ENCODE data around the gene WASF2. TPM values are rescaled to one million over a fixed set of nuclear protein-coding genes. Genes with fewer than 3 reads are reported as not detected.

Gene WASF2
- total and polyA plus RNA-seq, 2 of the 8 experiments (the other 6 are each of a cell fraction or from before 2014, with no cell fraction given): 32.1 to 86.6 TPM

DNA sequence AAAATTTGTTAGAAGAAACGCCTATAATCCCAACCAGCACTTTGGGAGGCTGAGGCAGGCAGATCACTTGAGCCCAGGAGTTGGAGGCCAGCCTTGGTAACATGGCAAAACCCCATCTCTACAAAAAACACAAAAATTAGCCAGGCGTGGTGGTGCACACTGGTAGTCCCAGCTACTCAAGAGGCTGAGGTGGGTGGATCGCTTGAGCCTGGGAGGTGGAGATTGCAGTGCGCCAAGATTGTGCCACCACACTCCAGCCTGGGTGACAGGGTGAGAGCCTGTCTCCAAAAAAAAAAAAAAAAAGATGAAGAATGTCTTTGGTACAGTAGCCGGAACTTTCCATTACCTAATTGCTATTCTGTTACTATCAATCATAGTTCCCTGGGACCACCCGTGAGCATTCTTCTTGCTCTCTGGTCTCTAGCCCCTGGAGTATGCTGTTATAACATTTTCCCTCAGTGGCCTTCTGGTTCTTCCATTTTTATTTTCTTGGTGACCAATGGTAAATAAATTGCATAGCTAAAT lies 43.4 kb downstream of the WASF2 start:
- no peak overlapping the region for H4K91ac ChIP-seq (replicated peaks; ENCODE audit: insufficient read length, low read length)
- H3K27me3 ChIP-seq (replicated peaks in 1 of 4; ENCODE audit: control insufficient read depth in 3 of 4, extremely low read depth in 1 of 4, insufficient read depth in 3 of 4, low read length in 3 of 4): no peaks in the 10 kb centered on the region
- CTCF ChIA-PET (ENCODE audit: partially characterized antibody): interaction anchor here (1.0 to 2.0 kb wide), 9 partner anchors 10 to 111 kb away, joined by 3 to 8 read pairs (median 4); no protein-coding TSS in a partner anchor
- 84% methylated on average over 6 of the region's 6 CpGs; no CpG with 5 or more reads in 1 of the 2 experiments for WGBS, 2 experiments (ENCODE audit: extremely low coverage in 1 of 2, insufficient coverage in 1 of 2, insufficient read length in 1 of 2, insufficient replicate concordance in 2 of 2, low coverage in 1 of 2, low lambda C conversion rate in 2 of 2, missing lambda C conversion rate in 1 of 2)
- H3K79me1 ChIP-seq (ENCODE audit: low read depth, low read length): peaks cover 2% of the 10 kb centered on the region; the same call in 1 of the 2 replicates
- no peak overlapping the region for H4K8ac ChIP-seq (ENCODE audit: extremely low read depth, insufficient read depth, low read length)
- peaks cover 0 to 3% (median 0%) of the 10 kb centered on the region in 4 experiments; a peak in 1 of 7 replicates for H3K4me1 ChIP-seq (replicated peaks in 1 of 4; ENCODE audit: control insufficient read depth in 3 of 4, insufficient read depth in 4 of 4, low read length in 3 of 4)
- H2BK20ac ChIP-seq (ENCODE audit: low read length): no peak overlapping the region
- H3K79me2 ChIP-seq (ENCODE audit: control insufficient read depth in 1 of 2, insufficient read depth in 2 of 2, low read length in 2 of 2): peaks cover 0 to 16% of the 10 kb centered on the region in 2 experiments; a peak in 2 of 4 replicates
- no peak overlapping the region for H2AFZ ChIP-seq (ENCODE audit: low read length)
- H3K23ac ChIP-seq (ENCODE audit: insufficient read length): no peak overlapping the region
- H2BK12ac ChIP-seq (ENCODE audit: low read depth, low read length): no peak overlapping the region
- H3K4me3 ChIP-seq (ENCODE audit: extremely low read depth in 1 of 4, insufficient read depth in 2 of 4, low read depth in 3 of 4, low read length in 4 of 4): no peak overlapping the region
- no peak overlapping the region for H4K5ac ChIP-seq (ENCODE audit: insufficient read length, low read depth, low read length)
- no peak overlapping the region for H3K4me2 ChIP-seq (ENCODE audit: insufficient read depth in 1 of 2, low read depth in 2 of 2, low read length in 2 of 2)
- H2BK120ac ChIP-seq (replicated peaks; ENCODE audit: low read depth, low read length): no peak overlapping the region
- no peak overlapping the region for H3K14ac ChIP-seq (ENCODE audit: insufficient read length)
- H3K18ac ChIP-seq (ENCODE audit: extremely low read depth, low read length): no peak overlapping the region
- no peak overlapping the region for H3K27ac ChIP-seq (ENCODE audit: low read depth, low read length)
- DNase-seq (ENCODE audit: low read depth in 1 of 2, low spot score in 2 of 2) (no peak), FAIRE-seq (no peak)
- no peak overlapping the region for H2BK15ac ChIP-seq (ENCODE audit: low read length)
- H2BK5ac ChIP-seq (ENCODE audit: low read depth, low read length): no peak overlapping the region
- peaks cover 0 to 3% of the 10 kb centered on the region in 2 experiments for H4K20me1 ChIP-seq (replicated peaks in 1 of 2; ENCODE audit: control insufficient read depth in 1 of 2, insufficient read depth in 2 of 2, low read length in 2 of 2)
- no peaks in the 10 kb centered on the region for H3K36me3 ChIP-seq (ENCODE audit: control insufficient read depth in 2 of 4, insufficient read depth in 4 of 4, low read length in 3 of 4)
- H3K9me3 ChIP-seq (ENCODE audit: insufficient read depth in 2 of 2, low read depth in 1 of 2, low read length in 1 of 2): no peaks in the 10 kb centered on the region
- H3K23me2 ChIP-seq (ENCODE audit: low read depth, low read length): no peaks in the 10 kb centered on the region
- no peak overlapping the region for H3K56ac ChIP-seq (replicated peaks; ENCODE audit: insufficient read length, low read depth, low read length)
- no peak overlapping the region for H3K9ac ChIP-seq (replicated peaks in 1 of 4; ENCODE audit: extremely low read depth in 1 of 4, low read depth in 3 of 4, low read length in 3 of 4)
- POLR2A ChIA-PET (ENCODE audit: partially characterized antibody): interaction anchor here (1.0 to 1.4 kb wide), 3 partner anchors 10 to 125 kb away, joined by 3 to 5 read pairs (median 3); no protein-coding TSS in a partner anchor
- no peak overlapping the region for H3K4ac ChIP-seq (replicated peaks; ENCODE audit: insufficient read length, low read depth, low read length)
- H2AK5ac ChIP-seq (ENCODE audit: low read depth, low read length): no peak overlapping the region
- no peak for TF ChIP-seq RFX5 (IDR thresholded peaks at IDR 0.05; ENCODE audit: borderline replicate concordance, low read depth, low read length)

Data from H1 (cell line).